Right ventricle myocardium inferior (tissue), 1 donor: ENCODE results near the gene MNAT1. TPM values are rescaled to one million over a fixed set of nuclear protein-coding genes. Genes with fewer than 3 reads are reported as not detected.

ENCODE experiments used
- ATAC-seq: fragments of 200-7000 bp; cut with Tn5 transposase; one replicate; pipeline ENCODE4 v1.9.1; 2020; ENCODE audit warnings: mild to moderate bottlenecking, moderate library complexity
- DNase-seq: peaks from one replicate; pipeline ENCODE4 v3.0.0; 2021; ENCODE audit errors: missing footprints
- intact Hi-C: fragments of 100-400 bp; cut with DNase I; formaldehyde crosslinking; loops from one replicate; pipeline ENCODE4 v1.11.0; 2022
- total RNA-seq: library from RNA; stranded (reverse); fragmentation: NEBNext Ultra II Directional; extraction: Animal tissue kit (Norgen Biotek cat#: 25700); gene quantifications from one replicate; pipeline ENCODE4 v1.2.1, GENCODE V29; 2021
- donor health status: DM: no; HTN: yes; CAD: no; lungs with severe emphysema.

MNAT1 gene
- total RNA-seq, 1 donor from 2014 or later, result 25.7 TPM

DNA sequence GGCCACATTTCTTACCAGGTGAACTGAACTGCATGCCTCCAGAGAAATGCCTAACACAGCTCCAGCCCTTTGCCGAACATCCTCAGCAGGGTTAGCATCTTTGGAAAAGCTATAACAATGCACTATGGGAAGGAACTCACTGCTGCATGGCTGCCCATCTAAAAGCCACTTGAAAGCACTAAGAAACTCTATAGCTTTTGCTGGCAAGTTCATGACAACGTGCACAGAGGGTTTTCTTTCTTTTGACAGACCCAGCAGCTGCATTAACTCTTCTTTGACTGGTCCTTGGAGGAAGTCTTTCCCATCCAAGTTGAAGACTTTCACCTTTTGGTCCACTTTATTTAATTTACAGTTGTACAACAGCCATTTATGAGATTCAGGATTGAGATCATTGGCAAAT lies 241.0 kb downstream of the MNAT1 start:
- intact Hi-C loops, result no loop called here
- DNase-seq, result no peak
- no peak for ATAC-seq

DNA sequence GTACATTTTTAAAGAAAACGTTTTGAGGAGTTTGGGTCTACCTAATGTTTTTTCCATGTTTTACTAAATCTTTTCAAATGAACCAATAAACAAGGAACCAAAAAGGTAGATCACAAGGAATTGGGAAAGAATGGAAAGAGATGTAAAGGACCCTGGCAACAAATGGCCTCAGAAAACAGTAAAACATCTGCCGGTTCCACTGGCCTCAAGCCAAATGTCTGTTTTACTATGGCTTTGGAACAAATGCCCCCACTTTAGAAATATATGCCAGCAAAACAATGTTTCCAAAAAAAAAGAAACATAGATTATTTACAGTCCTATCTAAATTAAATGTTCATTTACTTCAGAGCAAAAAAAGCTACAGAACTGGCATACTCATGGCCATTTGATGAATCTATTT lies 243.3 kb downstream of the MNAT1 start:
- intact Hi-C loops, result no loop called here
- DNase-seq (no peak), ATAC-seq (no peak)

DNA sequence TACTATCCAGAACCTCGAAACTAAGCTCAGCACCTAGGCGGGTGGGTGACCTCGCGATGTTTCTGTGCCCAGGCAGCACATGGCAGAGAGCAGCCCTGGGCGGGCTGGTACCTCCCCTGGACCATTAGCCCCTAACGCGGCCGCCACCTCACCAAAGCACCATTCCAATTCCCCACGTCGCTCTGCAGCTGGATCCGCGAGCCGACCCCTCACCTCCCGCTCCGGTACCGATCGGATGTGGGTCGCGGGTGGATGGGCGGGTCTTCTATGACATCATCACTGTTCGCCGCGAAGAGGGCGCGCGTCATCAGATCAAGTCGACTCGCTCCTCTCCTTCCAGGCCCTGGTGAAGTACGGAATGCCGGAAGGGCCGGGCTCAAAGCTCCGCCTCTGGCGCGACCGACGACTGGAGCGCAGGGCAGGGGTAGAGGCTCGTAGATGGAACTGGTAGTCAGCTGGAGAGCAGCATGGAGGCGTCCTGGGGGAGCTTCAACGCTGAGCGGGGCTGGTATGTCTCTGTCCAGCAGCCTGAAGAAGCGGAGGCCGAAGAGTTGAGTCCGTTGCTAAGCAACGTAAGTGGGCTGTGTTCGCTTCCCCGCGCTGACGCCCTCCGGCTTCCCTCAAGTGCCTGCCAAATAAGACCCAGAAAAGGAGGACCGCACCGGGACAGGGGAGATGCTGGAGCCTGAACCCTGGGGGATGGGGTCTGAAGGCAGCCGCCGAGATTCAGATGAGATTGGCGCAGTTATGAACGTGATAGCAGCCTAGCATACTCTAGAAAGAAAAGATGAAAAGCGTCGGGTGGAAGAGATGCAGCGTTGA lies 246.5 kb downstream of the MNAT1 start, which contains the start of the genes SLC38A6 and TRMT5:
Gene SLC38A6, plus strand, starts transcription at position 435 of the 822 bp plus-strand sequence. Its CDS starts 33 bp downstream, at position 468.
Gene TRMT5, minus strand, starts transcription at position 269 of the 822 bp plus-strand sequence. Its CDS starts 106 bp downstream, at position 163.
- ATAC-seq (peak; percentile 98), DNase-seq (peak; percentile 95)
- intact Hi-C loops, result loop anchor here (2.0 to 5.0 kb wide), 4 partner anchors 246 to 1499 kb away; partner anchors contain the start of genes JKAMP, L3HYPDH, MNAT1 and PCNX4

DNA sequence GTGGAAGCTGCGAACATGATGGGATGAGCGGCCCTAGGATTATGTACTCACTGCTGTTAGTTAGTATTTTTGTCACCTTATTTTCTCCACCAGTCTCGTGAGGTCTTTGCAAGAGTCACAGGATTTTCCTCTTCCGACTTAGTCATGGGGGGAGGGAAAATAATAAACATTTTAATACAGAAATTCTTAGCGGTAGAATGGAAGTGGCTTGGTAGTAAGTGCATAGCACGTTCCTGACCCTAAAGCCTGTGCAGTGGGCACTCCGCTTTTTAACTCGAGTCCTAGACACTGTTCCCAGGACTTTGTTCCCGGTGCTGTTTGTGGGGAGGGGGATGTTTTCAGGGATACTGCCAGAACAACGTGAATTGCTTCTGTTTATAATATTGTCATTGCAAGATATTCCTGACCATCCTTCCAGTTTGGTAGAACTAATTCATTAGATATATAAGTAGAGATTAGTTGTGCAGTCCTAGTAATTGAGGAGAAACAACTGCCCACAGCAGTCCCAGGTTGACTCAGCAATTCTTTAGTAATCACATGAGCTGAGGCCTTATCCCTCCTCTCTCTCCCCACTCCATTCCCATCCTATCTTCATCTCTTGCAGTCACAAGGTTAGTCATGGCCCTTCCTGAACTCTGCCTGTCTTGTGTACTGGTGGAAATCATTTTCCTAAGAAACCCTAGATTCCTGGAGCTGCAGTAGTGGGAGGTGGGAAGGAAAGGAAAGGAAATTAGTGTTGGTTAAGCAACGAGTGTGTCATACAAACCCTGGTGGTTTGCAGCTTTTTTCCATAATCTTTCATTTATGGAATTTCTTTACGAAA lies 247.3 kb downstream of the MNAT1 start:
- no peak for ATAC-seq
- no peak for DNase-seq
- intact Hi-C loops, result loop anchor here (2.0 to 5.0 kb wide), 4 partner anchors 247 to 1500 kb away; partner anchors contain the start of genes JKAMP, L3HYPDH, MNAT1 and PCNX4

DNA sequence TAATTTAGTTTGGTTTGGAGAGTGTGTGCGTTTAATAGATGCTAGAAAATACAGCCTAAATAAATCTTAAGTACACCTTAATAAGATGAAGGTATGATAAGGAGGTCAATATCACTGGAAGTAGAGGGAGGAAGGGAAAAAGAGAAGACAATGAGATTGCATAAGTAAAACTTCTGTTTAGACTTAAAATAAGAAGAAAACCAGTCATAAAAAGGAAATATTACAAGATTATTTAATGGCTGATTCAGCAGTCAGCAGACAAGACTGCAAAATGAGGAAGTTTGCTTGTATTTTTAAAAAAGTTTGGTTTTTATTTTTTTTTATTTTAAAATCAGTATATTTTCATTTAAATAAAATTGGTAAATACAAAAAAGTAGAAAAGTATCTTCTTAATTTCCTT lies 249.6 kb downstream of the MNAT1 start:
- intact Hi-C loops, result loop anchor here (5.0 kb wide), 3 partner anchors 262 to 1502 kb away; partner anchors contain the start of genes JKAMP, L3HYPDH, PCNX4 and SIX4
- ATAC-seq (no peak), DNase-seq (no peak)

DNA sequence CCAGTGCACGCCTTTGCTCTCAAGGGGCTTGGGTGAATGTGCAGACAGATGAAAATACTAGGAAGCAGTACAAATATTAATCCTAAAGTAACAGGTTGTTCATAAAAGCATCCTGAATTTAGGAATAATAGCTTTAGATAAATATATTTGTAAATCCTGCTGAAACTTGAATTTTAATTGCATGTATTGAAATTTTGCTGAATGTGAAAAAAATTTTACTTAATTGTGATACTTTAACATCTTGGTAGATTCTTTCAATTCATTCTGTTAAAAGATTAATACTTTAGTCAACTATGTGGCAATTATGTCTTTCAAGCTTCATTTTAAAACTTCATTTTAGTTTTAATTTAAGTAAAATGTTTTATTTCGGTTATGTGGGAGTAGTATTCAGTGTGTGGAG lies 251.9 kb downstream of the MNAT1 start:
- no peak for ATAC-seq
- intact Hi-C loops, result no loop called here
- DNase-seq, result no peak

DNA sequence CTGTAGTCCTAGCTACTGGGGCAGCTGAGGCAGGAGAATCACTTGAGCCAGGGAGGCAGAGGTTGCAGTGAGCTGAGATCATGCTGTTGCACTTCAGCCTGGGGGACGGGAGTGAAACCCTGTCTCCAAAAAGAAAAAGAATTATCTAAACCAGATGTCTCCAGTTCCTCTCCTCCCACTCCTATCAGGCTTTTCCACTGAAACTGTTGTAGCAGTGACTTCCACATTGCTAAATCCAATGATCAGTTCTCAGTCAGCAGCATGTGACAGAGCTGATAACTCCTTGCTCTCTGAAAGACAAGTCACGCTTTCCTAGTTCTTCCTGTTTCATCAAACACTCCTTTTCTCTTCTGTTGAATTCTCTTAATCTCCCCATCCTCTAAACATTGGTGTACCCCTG lies 255.0 kb downstream of the MNAT1 start:
- ATAC-seq (no peak), DNase-seq (no peak)
- intact Hi-C loops, result no loop called here

DNA sequence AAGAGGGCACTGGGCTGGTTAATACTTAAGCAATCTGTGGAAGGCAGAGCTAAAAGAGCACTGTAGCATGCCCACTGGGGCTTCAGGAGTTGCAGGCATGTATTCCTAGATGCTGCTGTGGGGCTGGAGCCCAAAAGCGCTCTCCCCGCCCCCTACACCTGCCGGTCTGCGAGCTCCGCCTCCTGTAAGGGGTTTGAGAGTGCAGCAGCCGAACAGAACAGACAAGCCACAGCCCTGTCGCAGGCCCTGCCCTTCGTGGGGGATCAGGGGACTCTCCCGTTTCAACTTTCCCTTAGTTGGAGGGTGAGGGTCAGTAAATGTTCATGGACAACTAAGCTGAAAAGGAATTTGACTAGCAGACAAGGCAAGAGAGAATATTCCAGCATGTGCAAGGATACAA lies 264.1 kb downstream of the MNAT1 start:
- no peak for DNase-seq
- intact Hi-C loops, result no loop called here
- no peak for ATAC-seq

DNA sequence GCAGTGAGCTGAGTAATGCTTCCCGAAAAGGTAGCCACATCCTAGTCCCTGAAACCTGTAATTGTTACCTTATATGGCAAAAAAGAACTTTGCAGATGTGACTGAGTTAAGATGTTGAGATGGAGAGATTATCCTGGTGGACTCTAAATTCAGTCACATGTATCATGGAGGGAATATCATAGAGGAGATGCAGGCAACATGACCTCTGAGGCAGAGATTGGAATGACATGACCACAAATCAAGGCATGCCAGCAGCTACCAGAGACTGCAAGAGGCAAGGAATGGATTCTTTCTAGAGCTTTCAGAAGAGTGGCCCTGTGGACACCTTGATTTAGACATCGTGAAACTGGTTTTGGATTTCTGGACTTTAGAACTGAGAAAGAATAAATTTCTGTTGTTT lies 265.0 kb downstream of the MNAT1 start:
- intact Hi-C loops, result no loop called here
- ATAC-seq, result no peak
- DNase-seq, result no peak

DNA sequence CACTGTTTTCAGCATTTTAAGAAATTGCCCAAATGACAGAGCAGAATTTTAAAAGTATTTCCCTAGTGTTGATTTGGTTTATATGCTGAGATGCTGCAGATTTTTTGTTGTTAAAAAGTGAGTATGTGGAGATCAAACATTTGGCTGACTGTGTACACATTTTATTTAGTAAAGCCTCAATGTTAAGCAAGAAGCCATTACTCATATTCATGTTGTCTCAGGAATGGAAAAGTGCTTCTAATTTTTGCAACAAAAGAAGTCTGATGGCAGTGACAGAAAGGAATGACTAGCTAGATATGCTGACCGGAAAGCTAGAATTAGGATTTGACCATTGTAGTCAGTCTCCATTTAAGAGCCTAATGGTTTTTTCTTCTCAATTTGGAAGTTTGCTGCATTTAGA lies 269.0 kb downstream of the MNAT1 start:
- no peak for DNase-seq
- intact Hi-C loops, result no loop called here
- ATAC-seq, result no peak

DNA sequence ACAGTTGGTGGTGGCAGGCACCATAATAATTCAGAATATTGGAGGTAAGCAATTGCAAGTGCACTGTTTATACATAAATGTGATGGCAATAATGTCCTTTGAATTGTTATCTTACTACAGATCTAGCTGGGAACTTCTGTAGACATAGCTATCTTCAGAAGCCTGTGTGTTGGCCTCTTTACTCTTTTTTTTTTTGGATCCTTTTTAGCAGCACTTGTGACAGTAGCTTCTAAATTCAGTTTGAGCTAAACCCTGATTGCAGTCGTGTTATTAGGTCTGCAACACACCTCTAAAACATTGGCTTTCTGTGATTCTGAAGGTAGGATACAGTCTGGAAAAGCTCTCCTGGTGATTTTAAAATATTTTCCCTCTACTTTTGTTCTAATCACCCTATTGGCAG lies 285.0 kb downstream of the MNAT1 start:
- ATAC-seq, result no peak
- intact Hi-C loops, result no loop called here
- no peak for DNase-seq

Other genes starting within 250 kb of the MNAT1 start
- gene C14orf39, start 248.7 kb upstream of the MNAT1 start, total RNA-seq, result not detected
- gene SIX6, start 225.6 kb upstream of the MNAT1 start, total RNA-seq, result not detected
- not detected for gene SIX1, start 85.3 kb upstream of the MNAT1 start, total RNA-seq
- 1.4 TPM for gene SIX4, start 10.4 kb upstream of the MNAT1 start, total RNA-seq
- 5.2 TPM for gene TRMT5, start 246.3 kb downstream of the MNAT1 start, total RNA-seq
- 4.3 TPM for gene SLC38A6, start 246.5 kb downstream of the MNAT1 start, total RNA-seq